ENCODE results near the gene AEBP1. TPM values are rescaled to one million over a fixed set of nuclear protein-coding genes. Genes with fewer than 3 reads are reported as not detected.

The AEBP1 gene
- total and polyA plus RNA-seq, 9 donors = 137 to 563 (median 283) TPM

- H3K27ac ChIP-seq = no peak overlapping the region
- no peak for DNase-seq
- intact Hi-C loops (cut with DNase I) = no loop called here
- H3K4me1 ChIP-seq (ENCODE audit: insufficient read depth) = peaks cover 17% of the 10 kb centered on the region
- H3K27me3 ChIP-seq = no peaks in the 10 kb centered on the region
- no peaks in the 10 kb centered on the region for H3K9me3 ChIP-seq
- 75 to 84% (median 81%) methylated on average over 6 of the region's 6 CpGs for WGBS, 3 donors
- TF ChIP-seq, protein P1, sequence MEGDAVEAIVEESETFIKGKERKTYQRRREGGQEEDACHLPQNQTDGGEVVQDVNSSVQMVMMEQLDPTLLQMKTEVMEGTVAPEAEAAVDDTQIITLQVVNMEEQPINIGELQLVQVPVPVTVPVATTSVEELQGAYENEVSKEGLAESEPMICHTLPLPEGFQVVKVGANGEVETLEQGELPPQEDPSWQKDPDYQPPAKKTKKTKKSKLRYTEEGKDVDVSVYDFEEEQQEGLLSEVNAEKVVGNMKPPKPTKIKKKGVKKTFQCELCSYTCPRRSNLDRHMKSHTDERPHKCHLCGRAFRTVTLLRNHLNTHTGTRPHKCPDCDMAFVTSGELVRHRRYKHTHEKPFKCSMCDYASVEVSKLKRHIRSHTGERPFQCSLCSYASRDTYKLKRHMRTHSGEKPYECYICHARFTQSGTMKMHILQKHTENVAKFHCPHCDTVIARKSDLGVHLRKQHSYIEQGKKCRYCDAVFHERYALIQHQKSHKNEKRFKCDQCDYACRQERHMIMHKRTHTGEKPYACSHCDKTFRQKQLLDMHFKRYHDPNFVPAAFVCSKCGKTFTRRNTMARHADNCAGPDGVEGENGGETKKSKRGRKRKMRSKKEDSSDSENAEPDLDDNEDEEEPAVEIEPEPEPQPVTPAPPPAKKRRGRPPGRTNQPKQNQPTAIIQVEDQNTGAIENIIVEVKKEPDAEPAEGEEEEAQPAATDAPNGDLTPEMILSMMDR (IDR thresholded peaks at IDR 0.05) = no peak
- no peaks in the 10 kb centered on the region for H3K36me3 ChIP-seq
- H3K4me3 ChIP-seq = no peak overlapping the region
These were observed 5.8 kb upstream of the AEBP1 start for GRCh38 chr7:44098092-44099068.

- 15 to 31% (median 19%) methylated on average over 4 of the region's 4 CpGs for WGBS, 3 donors
- intact Hi-C loops (cut with DNase I) = no loop called here
- H3K27me3 ChIP-seq = no peaks in the 10 kb centered on the region
- peaks cover 8% of the 10 kb centered on the region for H3K4me1 ChIP-seq (ENCODE audit: insufficient read depth)
- TF ChIP-seq EP300 (IDR thresholded peaks at IDR 0.05) (no peak), POLR2A (IDR thresholded peaks at IDR 0.05) (no peak)
- TF ChIP-seq, protein P1 (IDR thresholded peaks at IDR 0.05) = no peak
- peak overlapping the region in 1 of 2 donors; percentile 89 for H3K27ac ChIP-seq
- H3K36me3 ChIP-seq = no peaks in the 10 kb centered on the region
- no peaks in the 10 kb centered on the region for H3K9me3 ChIP-seq
- no peak for DNase-seq
- H3K4me3 ChIP-seq = no peak overlapping the region
These were observed 4.5 kb upstream of the AEBP1 start for GRCh38 chr7:44099669-44100068.

GRCh38 chr7:44100458-44101302, 3.5 kb upstream of the AEBP1 start:
- WGBS, 3 donors = 23 to 33% (median 25%) methylated on average over 10 of the region's 10 CpGs
- intact Hi-C loops (cut with DNase I) = no loop called here
- Histone ChIP-seq H3K36me3 (no peaks in the 10 kb centered on the region), H3K9me3 (no peaks in the 10 kb centered on the region), H3K4me1 (ENCODE audit: insufficient read depth) (peaks cover 7% of the 10 kb centered on the region), H3K27ac (peak overlapping the region; percentile 45 to 89), H3K27me3 (no peaks in the 10 kb centered on the region), H3K4me3 (no peak overlapping the region)
- TF ChIP-seq, protein P1 (IDR thresholded peaks at IDR 0.05) = no peak
- TF ChIP-seq EP300 (IDR thresholded peaks at IDR 0.05) = no peak
- DNase-seq = peak; percentile 74 to 77 (median 77)

- Histone ChIP-seq H3K27me3 (no peaks in the 10 kb centered on the region), H3K4me3 (no peak overlapping the region), H3K36me3 (no peaks in the 10 kb centered on the region), H3K9me3 (no peaks in the 10 kb centered on the region), H3K4me1 (ENCODE audit: insufficient read depth) (peaks cover 15% of the 10 kb centered on the region), H3K27ac (peak overlapping the region; percentile 45 to 89)
- 86 to 91% (median 87%) methylated on average over 3 of the region's 3 CpGs for WGBS, 3 donors
- TF ChIP-seq, protein P1 (IDR thresholded peaks at IDR 0.05) = no peak
- TF ChIP-seq EP300 (IDR thresholded peaks at IDR 0.05) (no peak), POLR2A (IDR thresholded peaks at IDR 0.05) (no peak)
- DNase-seq = no peak
- intact Hi-C loops (cut with DNase I) = no loop called here
These were observed 2.7 kb upstream of the AEBP1 start for GRCh38 chr7:44101303-44101965.
